Urinary bladder (tissue), 4 donors: ENCODE measurements around the gene ETFDH. TPM values are rescaled to one million over a fixed set of nuclear protein-coding genes. Genes with fewer than 3 reads are reported as not detected.
"Not testable (repeated sequence)": the region's sequence is repeated elsewhere in the genome, so short reads cannot be mapped to it uniquely, and the experiment has no call there.

Source experiments
- DNase-seq: peaks from one replicate; pipeline ENCODE4 v3.0.0-alpha.2; 2015; ENCODE audit errors: extremely low spot score
- H3K27ac ChIP-seq: one replicate; pipeline ENCODE4 v1.5.1; 2013; ENCODE audit warnings: low read depth, mild to moderate bottlenecking, moderate library complexity
- H3K36me3 ChIP-seq: one replicate; pipeline ENCODE4 v1.6.1; 2013; ENCODE audit warnings: mild to moderate bottlenecking, moderate library complexity; ENCODE audit not compliant: insufficient read depth
- H3K4me1 ChIP-seq: one replicate; pipeline ENCODE4 v1.6.1; 2013; ENCODE audit warnings: mild to moderate bottlenecking, moderate library complexity; ENCODE audit not compliant: insufficient read depth
- H3K4me3 ChIP-seq: one replicate; pipeline ENCODE4 v1.5.1; 2013; ENCODE audit warnings: low read depth, low read length
- WGBS: extraction: QIAGEN DNeasy Blood & Tissue Kit; methylation state at CpG from one replicate; pipeline ENCODE4 v1.1.7; 2013; 5-methylcytosine and 5-hydroxymethylcytosine counted together
- polyA plus RNA-seq: library from polyadenylated mRNA; stranded (reverse); fragments of 200-250 nt; gene quantifications from one replicate; pipeline ENCODE4 v1.2.3, GENCODE V29; 2013
- total RNA-seq: library from RNA; depleted of rRNA; stranded (reverse); fragments of >200 nt; gene quantifications from one replicate; pipeline ENCODE4 v1.2.3, GENCODE V29; 2014
- donor health status: healthy with polysubstance abuse.
- donor health status: healthy.

The ETFDH gene
- total and polyA plus RNA-seq, 2 donors: 17.0 to 41.2 TPM

DNA sequence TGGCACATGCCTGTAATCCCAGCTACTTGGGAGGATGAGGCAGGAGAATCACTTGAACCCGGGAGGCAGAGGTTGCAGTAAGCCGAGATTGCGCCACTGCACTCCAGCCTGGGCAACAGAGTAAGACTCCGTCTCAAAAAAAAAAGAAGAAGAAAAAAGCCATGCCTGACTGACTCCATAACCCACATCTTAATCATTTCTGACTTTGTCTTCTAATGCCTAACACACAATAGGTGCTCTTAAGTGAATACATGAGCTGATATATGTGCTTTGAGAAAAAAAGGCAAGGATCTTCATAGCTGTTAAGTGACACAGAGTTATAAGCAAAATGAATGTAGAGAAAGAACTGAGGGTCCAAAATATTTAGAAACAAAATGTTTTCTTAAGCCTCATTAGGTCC, 40.5 kb downstream of the ETFDH start:
- H3K36me3 ChIP-seq, DNase-seq, H3K4me3 ChIP-seq, H3K4me1 ChIP-seq, H3K27ac ChIP-seq: not testable (repeated sequence)
- 91% methylated on average over 4 of the region's 4 CpGs for WGBS

GRCh38 chr4:158714937-158715336, 42.8 kb downstream of the ETFDH start:
- H3K4me3 ChIP-seq: no peak overlapping the region
- no peaks in the 10 kb centered on the region for H3K4me1 ChIP-seq
- H3K36me3 ChIP-seq: peaks cover 14% of the 10 kb centered on the region
- H3K27ac ChIP-seq: no peak overlapping the region
- 92% methylated on average over 4 of the region's 4 CpGs for WGBS
- no peak for DNase-seq

GRCh38 chr4:158715802-158716201, 43.7 kb downstream of the ETFDH start:
- no peak for DNase-seq
- H3K36me3 ChIP-seq: peaks cover 14% of the 10 kb centered on the region
- 82% methylated on average over 3 of the region's 3 CpGs for WGBS

GRCh38 chr4:158721680-158722079, 49.6 kb downstream of the ETFDH start:
- peaks cover 8% of the 10 kb centered on the region for H3K36me3 ChIP-seq
- no peaks in the 10 kb centered on the region for H3K4me1 ChIP-seq
- H3K4me3 ChIP-seq: no peak overlapping the region
- DNase-seq: no peak
- H3K27ac ChIP-seq: no peak overlapping the region
- WGBS: 92% methylated on average over 1 of the region's 1 CpG

More at GRCh38 chr4:158715802-158716201, 43.7 kb downstream of the ETFDH start:
- no peaks in the 10 kb centered on the region for H3K4me1 ChIP-seq
- H3K4me3 ChIP-seq: no peak overlapping the region
- no peak overlapping the region for H3K27ac ChIP-seq

DNA sequence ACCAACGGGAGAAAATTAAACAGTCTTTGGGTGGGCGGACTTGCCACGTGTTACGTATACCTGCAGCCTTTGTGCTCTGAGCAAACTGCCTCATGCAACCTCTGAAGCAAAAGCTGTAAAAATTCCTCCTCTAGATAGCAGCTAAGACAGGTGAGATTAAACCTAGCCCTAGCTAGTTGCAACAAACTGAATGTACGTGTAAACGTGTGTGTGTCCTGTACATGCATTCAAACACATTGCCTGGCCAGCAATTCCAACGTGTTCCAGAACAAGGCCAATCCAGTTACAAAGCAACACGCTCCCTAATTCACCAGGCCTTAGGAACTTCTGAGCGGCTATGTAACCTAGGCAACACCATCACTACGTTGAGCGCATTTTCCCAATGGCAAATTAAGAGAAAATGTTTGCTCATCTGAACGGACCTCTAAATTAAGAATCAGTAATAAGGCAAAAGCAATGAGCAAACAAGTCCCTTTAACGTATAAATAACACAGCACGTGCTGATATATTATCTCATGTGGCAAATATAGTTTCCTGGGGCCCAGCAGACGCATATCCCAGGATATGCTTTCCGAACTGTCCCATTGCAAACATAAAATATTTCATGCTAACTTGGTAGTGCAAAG, 50.3 kb downstream of the ETFDH start:
- Histone ChIP-seq H3K27ac (no peak overlapping the region), H3K4me3 (peak overlapping the region; percentile 92), H3K36me3 (peaks cover 7% of the 10 kb centered on the region), H3K4me1 (no peaks in the 10 kb centered on the region)
- WGBS: 12% methylated on average over 16 of the region's 16 CpGs
- DNase-seq: peak; percentile 2

GRCh38 chr4:158722917-158723793, 51.1 kb downstream of the ETFDH start, which contains the start of gene PPID:
Gene PPID (minus strand): TSS chr4:158723396. CDS start chr4:158723288, 108 bp downstream.
- under 1% methylated on average over 65 of the region's 65 CpGs for WGBS
- peak within 1 kb of the TSS; percentile 92 for H3K4me3 ChIP-seq
- H3K36me3 ChIP-seq: peaks cover 7% of the 10 kb centered on the region
- H3K4me1 ChIP-seq: no peaks in the 10 kb centered on the region
- peak; percentile 48 for DNase-seq
- H3K27ac ChIP-seq: peak within 1 kb of the TSS; percentile 81

- WGBS: 84% methylated on average over 4 of the region's 4 CpGs
- no peaks in the 10 kb centered on the region for H3K4me1 ChIP-seq
- no peak overlapping the region for H3K27ac ChIP-seq
These were observed 52.5 kb downstream of the ETFDH start for GRCh38 chr4:158724637-158725036.

DNA sequence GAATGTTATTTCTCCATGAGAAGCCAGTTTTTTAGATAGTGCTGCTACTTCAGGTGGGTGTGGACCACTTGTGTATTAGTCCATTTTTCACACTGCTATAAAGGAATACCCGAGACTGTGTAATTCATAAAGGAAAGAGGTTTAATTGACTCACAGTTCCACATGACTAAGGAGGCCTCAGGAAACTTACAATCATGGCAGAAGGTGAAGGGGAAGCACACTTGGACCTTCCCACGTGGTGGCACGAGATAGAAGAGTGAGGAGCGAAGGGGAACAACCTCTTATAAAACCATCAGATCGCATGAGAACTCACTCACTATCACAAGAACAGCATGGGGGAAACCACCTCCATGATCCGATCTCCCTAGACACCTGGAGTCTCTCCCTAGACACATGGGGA, 54.5 kb downstream of the ETFDH start:
- Histone ChIP-seq H3K36me3 (no peaks in the 10 kb centered on the region), H3K27ac (no peak overlapping the region), H3K4me3 (no peak overlapping the region), H3K4me1 (no peaks in the 10 kb centered on the region)
- no peak for DNase-seq
- WGBS: 55% methylated on average over 6 of the region's 6 CpGs

More at GRCh38 chr4:158724637-158725036, 52.5 kb downstream of the ETFDH start:
- DNase-seq: no peak
- H3K36me3 ChIP-seq: peaks cover 3% of the 10 kb centered on the region
- no peak overlapping the region for H3K4me3 ChIP-seq

DNA sequence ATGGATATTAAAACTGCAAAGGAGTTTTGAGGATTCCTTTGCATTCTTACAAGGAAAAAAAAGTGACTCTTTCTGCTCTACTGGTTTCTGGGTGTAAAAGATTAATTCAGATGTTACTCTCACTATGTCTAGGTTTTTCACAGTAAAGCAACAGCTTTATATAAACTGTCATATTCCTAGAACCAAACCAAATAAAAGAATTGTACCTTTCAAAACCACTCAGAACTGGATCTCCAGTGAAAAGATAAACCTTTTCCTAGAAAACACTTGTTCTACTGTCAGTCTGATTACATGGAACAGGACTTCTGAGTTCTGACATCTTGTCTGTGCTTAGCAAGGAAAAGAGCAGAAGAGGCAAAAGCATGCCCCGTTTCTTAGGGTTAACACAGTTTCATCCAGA, 56.1 kb downstream of the ETFDH start:
- Histone ChIP-seq H3K4me3 (no peak overlapping the region), H3K36me3 (no peaks in the 10 kb centered on the region), H3K4me1 (no peaks in the 10 kb centered on the region), H3K27ac (no peak overlapping the region)
- 56% methylated on average over 1 of the region's 1 CpG for WGBS
- DNase-seq: no peak

DNA sequence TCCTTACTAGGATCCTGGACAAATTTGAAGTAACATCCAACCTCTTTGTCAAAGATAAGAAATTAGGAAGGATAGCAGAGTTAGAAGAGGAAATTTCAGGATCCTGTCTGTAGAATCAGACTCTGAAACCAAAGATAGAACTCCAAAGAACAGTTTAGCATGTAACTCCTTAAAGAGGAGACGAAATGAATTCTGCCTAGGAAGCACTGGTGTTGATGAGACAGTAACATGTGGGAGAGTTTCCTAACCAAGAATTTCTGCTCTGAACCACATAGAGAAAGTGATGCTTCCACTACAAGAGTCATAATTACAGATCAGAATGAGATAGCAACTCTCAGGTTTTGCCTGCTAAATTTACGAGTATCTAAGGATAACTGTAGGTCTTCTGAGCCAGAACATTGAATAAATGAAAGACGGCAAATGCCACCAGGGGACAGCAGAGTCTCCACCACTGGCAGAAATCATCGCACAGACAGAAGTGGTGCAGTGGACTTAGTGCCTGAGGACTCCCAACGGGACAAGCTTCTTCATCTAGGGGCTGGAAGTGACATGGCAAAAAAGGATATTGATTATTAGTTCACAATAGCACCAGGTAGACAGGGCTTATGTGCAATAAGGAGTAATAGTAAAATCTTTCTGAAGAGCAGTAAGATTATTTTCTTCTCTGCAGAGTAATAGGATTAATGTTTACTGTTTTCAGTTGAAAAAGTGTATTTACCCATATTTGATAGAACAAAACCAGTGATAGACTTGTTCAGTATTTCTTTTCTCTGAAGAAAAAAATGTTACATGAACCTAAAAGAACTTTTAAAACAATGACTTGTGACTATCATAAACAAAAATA, 57.8 kb downstream of the ETFDH start:
- WGBS: 15% methylated on average over 5 of the region's 5 CpGs
- Histone ChIP-seq H3K27ac (no peak overlapping the region), H3K36me3 (no peaks in the 10 kb centered on the region), H3K4me3 (no peak overlapping the region), H3K4me1 (no peaks in the 10 kb centered on the region)
- no peak for DNase-seq

- H3K4me3 ChIP-seq: no peak overlapping the region
- 97% methylated on average over 2 of the region's 2 CpGs for WGBS
These were observed 66.8 kb downstream of the ETFDH start for GRCh38 chr4:158738866-158739265.

DNA sequence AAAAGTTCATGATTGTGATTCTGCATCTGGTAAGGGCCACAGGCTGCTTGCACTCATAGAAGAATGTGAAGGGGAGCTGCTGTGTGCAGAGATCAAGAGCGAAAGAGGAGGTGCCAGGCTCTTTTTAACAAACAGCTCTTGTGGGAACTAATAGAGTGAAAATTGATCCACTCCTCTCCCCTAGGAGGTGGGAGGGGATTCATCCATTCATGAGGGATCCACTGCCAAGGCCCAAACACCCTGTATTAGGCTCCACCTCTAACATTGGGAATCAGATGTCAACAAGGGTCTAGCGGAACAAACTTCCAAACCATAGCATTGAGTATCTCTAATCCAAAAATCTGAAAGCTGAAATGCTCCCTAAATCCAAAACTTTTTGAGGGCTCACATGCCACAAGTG, 67.5 kb downstream of the ETFDH start:
- Histone ChIP-seq H3K4me1 (no peaks in the 10 kb centered on the region), H3K27ac (no peak overlapping the region), H3K4me3 (no peak overlapping the region), H3K36me3 (no peaks in the 10 kb centered on the region)
- WGBS: 93% methylated on average over 2 of the region's 2 CpGs
- no peak for DNase-seq

More at GRCh38 chr4:158738866-158739265, 66.8 kb downstream of the ETFDH start:
- no peaks in the 10 kb centered on the region for H3K4me1 ChIP-seq
- no peaks in the 10 kb centered on the region for H3K36me3 ChIP-seq
- no peak for DNase-seq
- H3K27ac ChIP-seq: no peak overlapping the region

DNA sequence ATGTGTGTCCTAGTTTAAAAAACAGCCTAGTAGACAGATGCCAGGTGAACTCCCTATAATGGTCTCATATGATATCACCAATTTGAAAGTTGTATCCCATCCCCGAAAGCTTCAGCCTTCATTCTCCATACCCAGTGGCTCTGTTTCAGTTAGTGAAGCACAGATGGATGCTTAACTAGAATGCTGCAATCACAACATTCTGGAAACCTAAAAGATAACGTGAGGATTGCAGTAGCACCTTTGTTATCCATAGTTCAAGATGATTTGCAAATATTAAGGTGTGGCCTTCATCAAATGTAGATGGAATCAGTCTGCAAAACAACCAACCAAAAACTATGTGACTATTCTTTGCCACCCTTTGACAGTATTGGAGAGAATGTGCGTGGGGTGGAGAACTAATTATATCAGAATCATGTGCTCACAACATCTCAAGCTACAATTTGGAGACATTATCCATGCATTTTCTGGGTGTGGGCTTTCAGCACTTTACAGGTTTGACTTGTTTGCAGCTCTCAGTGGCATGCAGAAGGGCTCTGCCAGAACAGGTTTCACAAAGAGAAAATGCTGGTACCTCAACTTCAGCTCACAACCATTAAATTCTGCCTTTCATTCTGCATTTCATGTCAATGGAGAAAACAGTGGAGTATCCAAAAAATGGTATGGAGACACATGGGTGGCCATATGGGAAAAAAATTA, 69.4 kb downstream of the ETFDH start:
- 81% methylated on average over 3 of the region's 3 CpGs for WGBS
- no peaks in the 10 kb centered on the region for H3K4me1 ChIP-seq
- DNase-seq: no peak
- H3K27ac ChIP-seq: no peak overlapping the region
- H3K36me3 ChIP-seq: no peaks in the 10 kb centered on the region
- H3K4me3 ChIP-seq: no peak overlapping the region
